Measurements from ENCODE around the gene OSBPL5.
"Not testable (repeated sequence)": the region's sequence is repeated elsewhere in the genome, so short reads cannot be mapped to it uniquely, and the experiment has no call there.

Gene OSBPL5

GRCh38 chr11:3080733-3081385, 84.3 kb downstream of the OSBPL5 start:
- no peak for DNase-seq (ENCODE audit: low read depth in 2 of 2)

- no peak for DNase-seq (ENCODE audit: low read depth in 2 of 2)
Measured at GRCh38 chr11:3080104-3080503, 85.0 kb downstream of the OSBPL5 start.

GRCh38 chr11:3077846-3078440, 87.2 kb downstream of the OSBPL5 start:
- DNase-seq (ENCODE audit: low read depth in 2 of 2) = no peak

- no peak for DNase-seq (ENCODE audit: low read depth in 2 of 2)
Measured at GRCh38 chr11:3077189-3077836, 87.8 kb downstream of the OSBPL5 start.

- no peak for DNase-seq (ENCODE audit: low read depth in 2 of 2)
Measured at GRCh38 chr11:3074912-3075589, 90.1 kb downstream of the OSBPL5 start.

- DNase-seq (ENCODE audit: low read depth in 2 of 2) = no peak
Measured at GRCh38 chr11:3073029-3073435, 92.1 kb downstream of the OSBPL5 start.

- DNase-seq (ENCODE audit: low read depth in 2 of 2) = no peak
Measured at GRCh38 chr11:3069425-3069824, 95.7 kb downstream of the OSBPL5 start.

- not testable (repeated sequence) for DNase-seq (ENCODE audit: low read depth in 2 of 2)
Measured at GRCh38 chr11:3066308-3066707, 98.8 kb downstream of the OSBPL5 start.

- not testable (repeated sequence) for DNase-seq (ENCODE audit: low read depth in 2 of 2)
Measured at GRCh38 chr11:3064709-3065108, 100.4 kb downstream of the OSBPL5 start.

GRCh38 chr11:3063876-3064275, 101.2 kb downstream of the OSBPL5 start:
- not testable (repeated sequence) for DNase-seq (ENCODE audit: low read depth in 2 of 2)

- not testable (repeated sequence) for DNase-seq (ENCODE audit: low read depth in 2 of 2)
Measured at GRCh38 chr11:3063432-3063831, 101.7 kb downstream of the OSBPL5 start.

GRCh38 chr11:3060436-3061025, 104.6 kb downstream of the OSBPL5 start:
- DNase-seq (ENCODE audit: low read depth in 2 of 2) = no peak

- no peak for DNase-seq (ENCODE audit: low read depth in 2 of 2)
Measured at GRCh38 chr11:3058753-3059664, 106.1 kb downstream of the OSBPL5 start.

- DNase-seq (ENCODE audit: low read depth in 2 of 2) = peak; percentile 87 to 88
Measured at GRCh38 chr11:3057069-3057963, 107.8 kb downstream of the OSBPL5 start, which contains the start of gene CARS1. Gene CARS1, minus strand, starts transcription at chr11:3057423. Its CDS starts 56 bp downstream, at chr11:3057367.

- no peak for DNase-seq (ENCODE audit: low read depth in 2 of 2)
Measured at GRCh38 chr11:3056296-3057068, 108.6 kb downstream of the OSBPL5 start.

- no peak for DNase-seq (ENCODE audit: low read depth in 2 of 2)
Measured at GRCh38 chr11:3055891-3056290, 109.2 kb downstream of the OSBPL5 start.

GRCh38 chr11:3052567-3052966, 112.5 kb downstream of the OSBPL5 start:
- DNase-seq (ENCODE audit: low read depth in 2 of 2) = no peak

GRCh38 chr11:3052109-3052479, 113.0 kb downstream of the OSBPL5 start:
- no peak for DNase-seq (ENCODE audit: low read depth in 2 of 2)
